CD4-positive, alpha-beta T cell (primary cell): ENCODE results near the gene HTR1B. TPM values are rescaled to one million over a fixed set of nuclear protein-coding genes. Genes with fewer than 3 reads are reported as not detected.

Experiments
- ATAC-seq: fragments of 200-7000 bp; cut with Tn5 transposase; one replicate; pipeline ENCODE4 v1.10.0; 2022; ENCODE audit warnings: mild to moderate bottlenecking; ENCODE audit not compliant: poor library complexity
- CTCF ChIA-PET: fragments of 350-600 bp; sonication (Branson Sonifier 250); formaldehyde crosslinking; loops from one replicate; lab custom pipeline; 2021; ENCODE audit warnings: antibody characterized with exemption, inconsistent platforms; lab: Charles Lee
- POLR2A ChIA-PET: fragments of 350-600 bp; sonication (Branson Sonifier 250); formaldehyde crosslinking; loops from one replicate; lab custom pipeline; 2021; ENCODE audit warnings: antibody characterized with exemption, inconsistent platforms; lab: Charles Lee
- DNase-seq, 14 experiments: peaks; one replicate each; pipeline ENCODE4 v3.0.0-alpha.2; 2013 to 2020; ENCODE audit warnings: mixed read lengths in 2 of 14
- H3K27ac ChIP-seq, 2 donors: one replicate each; pipeline versions ENCODE4 v1.5.1 to v1.7.0; 2013; ENCODE audit warnings: low read length in 2 of 2, low read depth in 1 of 2, mild to moderate bottlenecking in 1 of 2
- H3K27me3 ChIP-seq, 2 experiments: 1 replicate in 1 of 2; 2 replicates in 1 of 2; pipeline versions ENCODE4 v1.6.1 to v1.7.0; 2013; ENCODE audit warnings: low read length in 2 of 2, control low read depth in 1 of 2, mild to moderate bottlenecking in 1 of 2, moderate library complexity in 1 of 2; ENCODE audit not compliant: insufficient read depth in 2 of 2, control insufficient read depth in 1 of 2
- H3K36me3 ChIP-seq: one replicate; pipeline ENCODE4 v1.6.1; 2013; ENCODE audit warnings: low read length, control low read depth; ENCODE audit not compliant: insufficient read depth
- H3K4me1 ChIP-seq: one replicate; pipeline ENCODE4 v1.6.1; 2013; ENCODE audit warnings: low read length, control low read depth; ENCODE audit not compliant: insufficient read depth
- H3K4me3 ChIP-seq: one replicate; pipeline ENCODE4 v1.5.1; 2013; ENCODE audit warnings: mild to moderate bottlenecking, low read length, moderate library complexity
- H3K9me3 ChIP-seq, 2 experiments: 1 replicate in 1 of 2; 2 replicates in 1 of 2; pipeline versions ENCODE4 v1.6.1 to v1.7.0; 2013; ENCODE audit warnings: low read length in 2 of 2, mild to moderate bottlenecking in 2 of 2, control low read depth in 1 of 2, moderate library complexity in 1 of 2; ENCODE audit not compliant: control insufficient read depth in 1 of 2, insufficient read depth in 1 of 2
- H3K27ac Mint-ChIP-seq: one replicate; pipeline ENCODE4 v1.8.0; 2020; ENCODE audit warnings: mixed read lengths
- H3K27me3 Mint-ChIP-seq: one replicate; pipeline ENCODE4 v1.8.0; 2021; ENCODE audit warnings: mixed read lengths
- H3K36me3 Mint-ChIP-seq: one replicate; pipeline ENCODE4 v1.8.0; 2021; ENCODE audit warnings: low read depth, mixed read lengths
- H3K4me1 Mint-ChIP-seq: one replicate; pipeline ENCODE4 v1.8.0; 2021; ENCODE audit warnings: low read depth, mixed read lengths
- H3K4me3 Mint-ChIP-seq: one replicate; pipeline ENCODE4 v1.8.0; 2020; ENCODE audit warnings: mild to moderate bottlenecking, mixed read lengths
- H3K9me3 Mint-ChIP-seq: one replicate; pipeline ENCODE4 v1.8.0; 2020; ENCODE audit warnings: mixed read lengths
- CTCF ChIP-seq: fragments of 200-600 bp; IDR thresholded peaks from one replicate; pipeline ENCODE4 v1.8.0; 2022; ENCODE audit warnings: antibody characterized with exemption, mild to moderate bottlenecking
- intact Hi-C, 2 experiments: fragments of 100-400 bp; cut with DNase I in 1 of 2; cut with micrococcal nuclease in 1 of 2; formaldehyde crosslinking; loops; one replicate each; pipeline versions ENCODE4 v1.15.1 to v1.9.0; 2023 to 2025; cut with DNase I, micrococcal nuclease
- total RNA-seq, 174 experiments: library from RNA in 2 of 174; stranded (reverse) in 2 of 174; gene quantifications; one replicate each; pipeline ENCODE4 v1.2.3 and lab custom pipeline; 2021 to 2026

The HTR1B gene
- total RNA-seq, 2 experiments from 2014 or later = not detected

GRCh38 chr6:77457720-77458349, 5.5 kb downstream of the HTR1B start:
- H3K4me1 ChIP-seq = peaks cover 2% of the 10 kb centered on the region
- no peaks in the 10 kb centered on the region for H3K36me3 ChIP-seq
- no peaks in the 10 kb centered on the region for H3K36me3 Mint-ChIP-seq
- H3K27ac Mint-ChIP-seq = no peak overlapping the region
- no peaks in the 10 kb centered on the region for H3K9me3 Mint-ChIP-seq
- no peak overlapping the region for H3K4me3 Mint-ChIP-seq
- TF ChIP-seq CTCF = peak; percentile 16
- peaks cover 35% of the 10 kb centered on the region for H3K27me3 Mint-ChIP-seq
- ChIA-PET CTCF (no interaction called here), POLR2A (no interaction called here)
- no peaks in the 10 kb centered on the region for H3K4me1 Mint-ChIP-seq
- no peak for ATAC-seq
- H3K27me3 ChIP-seq = peaks cover 13 to 14% of the 10 kb centered on the region in 2 experiments
- H3K9me3 ChIP-seq = peaks cover 0 to 9% of the 10 kb centered on the region in 2 experiments
- no peak overlapping the region for H3K4me3 ChIP-seq
- intact Hi-C loops = loop anchor here in 1 of 2 experiments (5.0 kb wide), 1 partner anchor 1566 kb away; no protein-coding TSS in a partner anchor
- peak in 4 of 14 experiments; percentile 16 to 31 (median 20) for DNase-seq
- H3K27ac ChIP-seq = no peak overlapping the region

GRCh38 chr6:77456531-77457248, 6.6 kb downstream of the HTR1B start:
- no peak overlapping the region for H3K27ac Mint-ChIP-seq
- ATAC-seq = no peak
- H3K36me3 ChIP-seq = no peaks in the 10 kb centered on the region
- no peaks in the 10 kb centered on the region for H3K36me3 Mint-ChIP-seq
- no peaks in the 10 kb centered on the region for H3K4me1 Mint-ChIP-seq
- H3K4me1 ChIP-seq = no peaks in the 10 kb centered on the region
- intact Hi-C loops = loop anchor here in 1 of 2 experiments (5.0 kb wide), 1 partner anchor 1564 kb away; no protein-coding TSS in a partner anchor
- peaks cover 23% of the 10 kb centered on the region for H3K27me3 Mint-ChIP-seq
- H3K27me3 ChIP-seq = peaks cover 2 to 3% of the 10 kb centered on the region in 2 experiments
- H3K9me3 ChIP-seq = peaks cover 0 to under 1% of the 10 kb centered on the region in 2 experiments
- H3K4me3 ChIP-seq = no peak overlapping the region
- no peak overlapping the region for H3K27ac ChIP-seq
- no peak for DNase-seq
- CTCF ChIA-PET = no interaction called here
- POLR2A ChIA-PET = no interaction called here
- no peak for TF ChIP-seq CTCF
- no peaks in the 10 kb centered on the region for H3K9me3 Mint-ChIP-seq
- no peak overlapping the region for H3K4me3 Mint-ChIP-seq

- Histone ChIP-seq H3K4me3 (no peak overlapping the region), H3K4me1 (no peaks in the 10 kb centered on the region), H3K9me3 (no peaks in the 10 kb centered on the region), H3K27me3 (no peaks in the 10 kb centered on the region), H3K36me3 (no peaks in the 10 kb centered on the region), H3K27ac (no peak overlapping the region)
- TF ChIP-seq CTCF = no peak
- H3K27ac Mint-ChIP-seq = no peak overlapping the region
- H3K27me3 Mint-ChIP-seq = peaks cover 12% of the 10 kb centered on the region
- ATAC-seq (no peak), DNase-seq (no peak)
- no peaks in the 10 kb centered on the region for H3K9me3 Mint-ChIP-seq
- POLR2A ChIA-PET = no interaction called here
- H3K4me1 Mint-ChIP-seq = no peaks in the 10 kb centered on the region
- CTCF ChIA-PET = no interaction called here
- no peaks in the 10 kb centered on the region for H3K36me3 Mint-ChIP-seq
- no peak overlapping the region for H3K4me3 Mint-ChIP-seq
- intact Hi-C loops = loop anchor here in 1 of 2 experiments (5.0 kb wide), 1 partner anchor 1563 kb away; no protein-coding TSS in a partner anchor
These were observed 8.0 kb downstream of the HTR1B start for GRCh38 chr6:77455271-77455670.
